HuH-7 (cell line): ENCODE measurements around the gene METRN.

Experiments
- DNase-seq: peaks from one replicate; pipeline ENCODE4 v3.0.0; 2011; ENCODE audit warnings: low spot score

The METRN gene

DNA sequence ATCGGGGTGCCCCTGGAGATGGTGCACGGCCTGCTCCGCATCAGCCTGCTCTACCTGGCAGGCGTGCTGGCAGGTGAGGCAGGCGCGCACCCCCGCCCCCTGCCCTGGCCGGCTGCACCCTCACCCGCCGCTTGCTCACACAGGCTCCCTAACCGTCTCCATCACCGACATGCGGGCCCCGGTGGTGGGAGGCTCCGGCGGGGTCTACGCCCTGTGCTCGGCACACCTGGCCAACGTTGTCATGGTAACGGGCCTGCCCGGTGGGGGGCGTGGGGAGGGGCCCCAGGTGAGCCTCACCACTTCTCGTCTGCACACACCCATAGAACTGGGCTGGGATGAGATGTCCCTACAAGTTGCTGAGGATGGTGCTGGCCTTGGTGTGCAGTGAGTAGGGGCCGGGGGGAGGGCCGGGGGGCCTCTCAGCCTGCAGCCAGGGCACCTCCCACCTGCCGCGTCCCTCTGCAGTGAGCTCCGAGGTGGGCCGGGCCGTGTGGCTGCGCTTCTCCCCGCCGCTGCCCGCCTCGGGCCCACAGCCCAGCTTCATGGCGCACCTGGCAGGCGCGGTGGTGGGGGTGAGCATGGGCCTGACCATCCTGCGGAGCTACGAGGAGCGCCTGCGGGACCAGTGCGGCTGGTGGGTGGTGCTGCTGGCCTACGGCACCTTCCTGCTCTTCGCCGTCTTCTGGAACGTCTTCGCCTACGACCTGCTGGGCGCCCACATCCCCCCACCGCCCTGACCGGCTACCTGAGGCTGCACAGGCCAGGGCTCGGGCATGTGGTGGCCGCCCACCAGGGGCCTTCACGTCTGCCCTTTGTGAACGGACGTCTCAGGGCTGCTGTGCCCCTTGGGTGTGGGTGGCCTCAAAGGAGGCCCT, 37.4 kb upstream of the METRN start:
- no peak for DNase-seq

DNA sequence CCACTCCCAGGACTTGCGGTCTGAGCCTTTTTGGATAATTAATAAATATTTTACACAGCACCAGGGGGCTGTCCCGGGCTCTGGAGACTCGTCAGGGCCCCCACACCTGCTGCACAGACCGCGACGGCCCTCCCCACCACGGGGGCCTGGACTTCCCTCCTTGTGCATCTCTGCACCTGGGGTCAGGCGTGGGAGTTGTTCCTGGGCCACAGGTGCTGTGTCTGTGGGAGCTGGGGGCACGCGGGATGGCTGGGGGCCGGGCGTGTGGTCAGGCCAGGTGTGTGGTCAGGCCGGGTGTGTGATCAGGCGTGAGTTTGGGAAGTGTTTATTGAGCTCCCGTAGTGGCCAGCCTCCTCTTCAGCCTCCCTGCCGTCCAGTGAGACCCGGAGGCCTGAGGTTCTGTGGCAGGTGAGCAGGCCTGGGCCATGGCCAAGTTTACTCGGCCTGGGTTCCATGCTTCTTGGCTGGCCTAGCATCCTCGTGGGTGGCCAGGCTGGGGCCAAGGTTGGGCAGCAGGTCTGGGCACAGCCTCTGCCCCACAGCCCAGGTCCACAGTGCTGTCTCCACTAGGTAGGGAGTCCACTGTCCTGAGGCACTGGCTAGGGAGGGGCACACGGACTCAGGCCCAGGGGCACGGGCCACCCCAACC, 36.6 kb upstream of the METRN start:
- DNase-seq = no peak

GRCh38 chr16:678858-679813, 35.8 kb upstream of the METRN start:
- no peak for DNase-seq

DNA sequence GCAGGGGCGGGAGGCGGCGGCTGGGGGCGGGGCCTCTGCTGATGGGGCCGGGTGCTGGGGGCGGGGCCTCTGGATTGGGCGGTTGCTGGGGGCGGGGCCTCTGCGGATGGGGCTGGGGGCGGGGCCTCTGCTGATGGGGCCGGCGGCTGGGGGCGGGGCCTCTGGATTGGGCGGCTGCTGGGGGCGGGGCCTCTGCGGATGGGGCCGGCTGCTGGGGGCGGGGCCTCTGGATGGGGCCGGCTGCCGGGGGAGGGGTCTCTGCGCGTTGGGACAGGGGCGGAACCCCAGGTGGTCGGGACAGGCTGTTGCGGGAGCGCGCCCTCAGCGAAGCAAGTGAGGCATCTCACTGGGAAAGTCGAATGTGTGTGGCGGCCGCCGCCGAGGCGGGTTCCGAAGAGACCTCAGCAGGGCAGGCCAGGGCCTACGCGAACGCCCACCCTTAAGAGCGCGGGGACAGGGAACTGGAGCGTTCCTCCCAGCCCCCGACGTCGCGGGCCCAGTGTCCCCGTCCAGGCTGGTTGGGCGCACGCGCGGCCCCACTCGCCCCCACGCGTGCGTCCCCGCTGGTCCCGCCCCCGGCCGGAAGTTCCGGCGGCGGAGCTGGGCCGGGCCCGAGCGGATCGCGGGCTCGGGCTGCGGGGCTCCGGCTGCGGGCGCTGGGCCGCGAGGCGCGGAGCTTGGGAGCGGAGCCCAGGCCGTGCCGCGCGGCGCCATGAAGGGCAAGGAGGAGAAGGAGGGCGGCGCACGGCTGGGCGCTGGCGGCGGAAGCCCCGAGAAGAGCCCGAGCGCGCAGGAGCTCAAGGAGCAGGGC, 34.9 kb upstream of the METRN start, which contains the start of gene STUB1:
STUB1 (plus strand) TSS at position 597 of the 811 bp plus-strand sequence; CDS start at position 713, 116 bp downstream.
- DNase-seq = peak; percentile 70

- no peak for DNase-seq
Observed at GRCh38 chr16:680625-680945, 34.3 kb upstream of the METRN start.

DNA sequence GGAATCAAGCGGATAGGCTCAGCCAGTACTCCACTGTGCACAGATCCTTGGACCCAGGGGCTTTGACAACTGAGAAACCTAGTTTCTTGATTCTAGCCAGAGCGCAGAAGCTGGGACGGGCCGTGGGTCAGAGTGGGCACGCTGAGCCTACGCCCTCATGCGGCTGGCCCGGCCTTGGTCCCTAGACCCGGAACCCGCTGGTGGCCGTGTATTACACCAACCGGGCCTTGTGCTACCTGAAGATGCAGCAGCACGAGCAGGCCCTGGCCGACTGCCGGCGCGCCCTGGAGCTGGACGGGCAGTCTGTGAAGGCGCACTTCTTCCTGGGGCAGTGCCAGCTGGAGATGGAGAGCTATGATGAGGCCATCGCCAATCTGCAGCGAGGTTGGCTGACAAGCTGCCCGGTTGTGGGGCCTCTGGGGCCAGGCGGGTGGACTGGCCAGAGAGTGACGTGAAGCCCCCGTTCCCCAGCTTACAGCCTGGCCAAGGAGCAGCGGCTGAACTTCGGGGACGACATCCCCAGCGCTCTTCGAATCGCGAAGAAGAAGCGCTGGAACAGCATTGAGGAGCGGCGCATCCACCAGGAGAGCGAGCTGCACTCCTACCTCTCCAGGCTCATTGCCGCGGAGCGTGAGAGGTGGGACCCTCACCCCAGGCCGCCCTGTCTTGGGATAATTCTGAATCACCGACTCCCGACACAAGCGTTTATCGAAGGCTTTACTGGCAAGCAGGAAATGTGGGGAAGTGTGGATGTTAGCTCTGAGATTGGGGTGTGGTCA, 33.8 kb upstream of the METRN start:
- no peak for DNase-seq

DNA sequence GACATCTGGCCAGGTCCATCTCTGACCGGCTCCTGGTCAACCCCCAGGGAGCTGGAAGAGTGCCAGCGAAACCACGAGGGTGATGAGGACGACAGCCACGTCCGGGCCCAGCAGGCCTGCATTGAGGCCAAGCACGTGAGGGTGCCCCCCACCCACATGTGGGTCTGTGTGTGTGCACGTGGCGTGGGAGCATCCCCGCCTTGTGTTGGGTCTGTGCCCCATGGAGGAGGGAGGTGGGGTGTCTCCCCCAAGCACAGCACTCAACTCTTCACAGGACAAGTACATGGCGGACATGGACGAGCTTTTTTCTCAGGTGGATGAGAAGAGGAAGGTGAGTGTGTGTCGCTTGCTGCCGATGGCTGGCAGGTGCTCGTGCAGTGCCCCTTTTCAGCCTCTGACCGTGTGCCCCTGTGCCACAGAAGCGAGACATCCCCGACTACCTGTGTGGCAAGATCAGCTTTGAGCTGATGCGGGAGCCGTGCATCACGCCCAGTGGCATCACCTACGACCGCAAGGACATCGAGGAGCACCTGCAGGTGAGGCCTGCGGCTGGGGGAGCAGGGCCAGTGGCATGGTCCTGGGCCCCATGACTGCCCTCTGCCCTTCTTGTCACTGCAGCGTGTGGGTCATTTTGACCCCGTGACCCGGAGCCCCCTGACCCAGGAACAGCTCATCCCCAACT, 33.0 kb upstream of the METRN start:
- DNase-seq = no peak

DNA sequence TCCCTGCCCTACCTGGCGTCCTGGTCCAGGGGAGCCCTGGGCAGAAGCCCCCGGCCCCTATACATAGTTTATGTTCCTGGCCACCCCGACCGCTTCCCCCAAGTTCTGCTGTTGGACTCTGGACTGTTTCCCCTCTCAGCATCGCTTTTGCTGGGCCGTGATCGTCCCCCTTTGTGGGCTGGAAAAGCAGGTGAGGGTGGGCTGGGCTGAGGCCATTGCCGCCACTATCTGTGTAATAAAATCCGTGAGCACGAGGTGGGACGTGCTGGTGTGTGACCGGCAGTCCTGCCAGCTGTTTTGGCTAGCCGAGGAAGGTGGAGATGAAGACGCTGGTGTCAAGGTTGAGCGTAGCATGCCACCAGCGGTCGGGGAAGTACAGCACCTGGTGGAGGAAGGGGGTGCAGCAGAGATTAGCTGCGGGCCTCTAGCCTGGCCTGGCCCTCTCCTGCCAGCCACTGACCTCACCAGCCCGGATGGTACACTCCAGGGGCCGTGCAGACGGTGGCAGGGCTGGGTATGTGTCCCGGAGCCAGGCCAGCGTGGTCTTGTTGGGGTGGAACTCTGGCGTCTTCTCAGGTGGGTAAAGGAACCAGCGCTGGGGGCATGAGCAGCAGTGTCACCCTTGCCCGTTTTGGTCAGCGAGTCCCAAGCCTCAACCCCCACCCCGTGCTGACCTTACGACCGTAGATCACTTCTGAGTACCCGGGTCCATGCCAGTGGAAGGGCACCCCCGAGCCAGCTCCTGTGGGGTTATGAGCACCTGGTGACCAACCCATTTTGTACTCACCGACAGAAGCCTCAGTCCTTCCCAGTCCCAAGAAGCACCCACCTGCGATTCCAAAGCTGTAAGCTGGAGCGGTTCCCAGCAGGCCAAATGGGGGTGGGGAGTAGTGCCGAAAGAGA, 32.2 kb upstream of the METRN start:
- DNase-seq = no peak

DNA sequence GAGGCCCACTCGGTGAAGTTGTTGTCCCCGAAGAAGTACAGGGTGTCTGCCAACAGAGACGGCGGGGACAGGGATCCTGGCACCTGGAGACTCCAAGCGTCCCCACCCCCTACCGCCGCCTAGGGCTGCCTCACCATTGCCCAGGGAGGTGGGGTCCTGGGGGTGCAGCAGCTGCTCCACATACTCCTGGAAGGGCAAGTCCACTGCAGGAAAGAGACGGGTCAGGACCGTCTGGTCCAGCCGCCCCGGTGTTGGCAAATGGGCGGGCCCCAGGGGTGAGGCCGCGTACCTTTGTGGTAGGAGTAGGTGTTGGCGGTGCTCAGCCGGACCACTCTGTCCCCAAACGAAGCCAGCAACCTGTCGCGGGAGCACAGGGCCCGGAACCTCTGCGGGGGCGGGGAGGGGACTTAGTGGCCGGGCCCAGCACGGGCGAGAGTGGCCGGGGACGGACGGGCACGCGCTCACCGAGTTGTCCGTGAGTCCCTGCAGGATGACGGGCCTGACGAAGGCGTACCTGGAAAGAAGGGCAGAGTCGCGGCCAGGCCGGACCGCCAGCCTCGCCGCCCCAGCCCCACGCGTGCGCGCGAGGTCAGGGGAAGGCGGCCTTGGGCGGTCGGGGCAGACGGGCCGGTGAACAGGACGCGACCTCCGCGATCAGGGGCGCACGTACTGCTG, 31.4 kb upstream of the METRN start:
- DNase-seq = no peak

DNA sequence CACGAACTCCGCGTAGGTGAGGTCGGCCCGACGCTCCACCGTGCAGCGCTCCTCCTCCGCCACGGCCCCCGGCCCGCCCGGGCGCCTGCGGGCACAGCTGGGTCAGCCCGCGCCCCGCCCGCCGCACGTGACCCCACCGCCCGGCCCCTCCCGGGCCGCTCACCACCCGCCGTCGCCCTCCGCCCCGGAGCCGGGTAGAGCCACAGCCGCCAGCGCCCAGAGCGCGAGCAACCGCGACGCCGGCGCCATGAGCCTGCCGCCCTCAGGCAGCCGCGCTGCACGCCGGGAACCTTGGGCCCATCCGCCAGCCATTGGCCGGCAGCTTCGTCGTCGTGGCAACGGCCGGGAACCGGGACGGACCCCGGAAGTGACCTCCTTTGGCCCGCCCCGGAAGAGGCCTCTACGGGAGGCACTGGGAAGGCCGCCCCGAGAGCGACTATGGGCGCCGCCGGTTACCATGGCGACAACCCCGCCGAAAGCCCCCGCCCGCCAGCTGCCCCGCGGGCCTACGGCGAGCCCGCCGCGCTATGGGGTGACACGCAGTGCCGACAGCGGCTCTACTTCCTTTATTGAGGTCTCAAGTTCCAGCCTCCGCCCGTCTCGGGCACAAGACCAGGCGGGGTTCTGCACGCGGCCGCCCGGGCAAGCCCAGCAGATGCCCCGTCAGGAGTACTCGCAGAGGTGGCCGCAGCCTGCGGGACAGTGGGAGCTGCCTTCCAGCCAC, 30.7 kb upstream of the METRN start, which contains the start of gene JMJD8:
JMJD8 (minus strand) TSS at position 264 of the 724 bp plus-strand sequence; CDS start at position 249, 15 bp downstream.
- DNase-seq = peak; percentile 82

GRCh38 chr16:684961-685696, 29.8 kb upstream of the METRN start:
- no peak for DNase-seq

GRCh38 chr16:685967-686366, 29.0 kb upstream of the METRN start:
- DNase-seq = no peak

DNA sequence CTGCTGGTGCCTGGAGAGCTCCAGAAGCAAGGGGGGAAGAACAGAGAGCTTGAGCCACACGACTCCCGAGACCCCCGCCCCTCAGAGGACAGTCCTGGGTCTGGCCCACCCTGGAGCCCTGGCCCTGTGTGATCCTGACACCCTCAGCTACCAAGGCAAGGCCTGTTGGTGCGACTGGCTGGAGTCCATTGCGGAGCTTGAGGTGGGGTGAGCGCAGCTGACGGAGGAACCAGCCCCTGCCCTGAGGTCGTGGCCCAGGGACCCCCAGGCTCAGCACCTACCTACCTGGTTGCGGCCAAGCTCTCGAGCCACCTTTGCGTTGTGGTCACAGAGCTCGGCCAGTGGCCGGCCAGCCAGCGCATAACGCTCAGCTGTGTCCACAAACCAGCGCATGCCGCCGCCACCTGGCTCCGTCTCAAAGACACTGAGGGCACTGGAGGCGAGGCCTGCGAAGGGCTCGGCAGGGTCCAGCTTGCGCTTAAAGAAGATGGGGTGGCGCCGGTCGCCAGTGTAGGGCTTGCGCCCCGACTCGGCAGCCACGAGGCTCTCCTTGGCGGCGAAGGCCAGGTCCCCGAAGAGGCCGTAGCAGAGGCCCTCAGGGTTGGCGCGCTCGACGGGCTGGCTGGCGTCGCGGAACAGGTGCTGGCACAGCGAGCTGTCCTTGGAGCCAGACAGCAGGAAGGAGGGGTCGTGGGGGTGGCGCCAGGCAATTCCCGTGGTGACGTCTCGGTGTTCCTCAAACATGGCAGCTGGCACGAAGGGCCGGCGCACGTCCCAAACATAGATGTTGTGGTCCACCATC, 28.3 kb upstream of the METRN start:
- DNase-seq = no peak

- DNase-seq = no peak
Observed at GRCh38 chr16:687499-687898, 27.4 kb upstream of the METRN start.

DNA sequence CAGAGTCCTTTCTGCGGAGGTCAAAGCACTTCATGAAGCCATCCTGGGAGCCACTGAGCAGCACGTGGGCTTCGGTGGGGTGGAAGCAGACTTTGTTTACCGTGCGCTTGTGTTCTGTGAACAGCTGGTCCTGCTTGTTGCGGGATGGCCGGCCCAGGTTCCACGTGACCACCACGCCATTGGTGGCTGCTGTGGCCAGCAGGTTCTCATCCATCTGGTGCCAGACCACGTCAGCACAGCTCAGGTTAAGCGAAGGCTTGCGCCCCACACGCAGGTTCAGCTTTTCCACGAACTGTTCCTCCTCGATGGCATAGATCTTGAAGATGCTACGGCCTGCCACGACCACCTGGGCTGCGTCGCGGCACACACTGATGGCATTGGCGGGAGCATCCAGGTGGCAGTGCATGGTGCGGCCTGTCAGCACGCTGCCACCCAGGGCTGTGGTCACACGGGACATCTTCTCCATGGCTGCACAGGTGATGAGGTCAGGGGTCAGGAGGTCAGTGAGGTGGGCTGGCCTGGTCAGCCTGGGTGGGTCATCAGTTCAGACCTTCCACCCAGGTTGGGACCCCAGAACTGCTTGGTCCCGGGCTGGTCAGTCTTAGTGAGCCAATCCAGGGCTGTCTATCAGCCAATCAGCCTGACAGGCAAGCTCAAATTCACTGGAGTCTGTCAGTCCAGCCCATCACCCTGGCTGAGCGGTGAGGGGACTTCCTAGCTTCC, 25.6 kb upstream of the METRN start:
- DNase-seq = no peak
